Measurements from ENCODE around the gene SLCO2B1. TPM values are rescaled to one million over a fixed set of nuclear protein-coding genes. Genes with fewer than 3 reads are reported as not detected.

The SLCO2B1 gene
- total and polyA plus RNA-seq, 2 experiments from 2014 or later, result not detected

GRCh38 chr11:75200051-75200450, 49.1 kb downstream of the SLCO2B1 start (continued):
- TF ChIP-seq, protein P1, sequence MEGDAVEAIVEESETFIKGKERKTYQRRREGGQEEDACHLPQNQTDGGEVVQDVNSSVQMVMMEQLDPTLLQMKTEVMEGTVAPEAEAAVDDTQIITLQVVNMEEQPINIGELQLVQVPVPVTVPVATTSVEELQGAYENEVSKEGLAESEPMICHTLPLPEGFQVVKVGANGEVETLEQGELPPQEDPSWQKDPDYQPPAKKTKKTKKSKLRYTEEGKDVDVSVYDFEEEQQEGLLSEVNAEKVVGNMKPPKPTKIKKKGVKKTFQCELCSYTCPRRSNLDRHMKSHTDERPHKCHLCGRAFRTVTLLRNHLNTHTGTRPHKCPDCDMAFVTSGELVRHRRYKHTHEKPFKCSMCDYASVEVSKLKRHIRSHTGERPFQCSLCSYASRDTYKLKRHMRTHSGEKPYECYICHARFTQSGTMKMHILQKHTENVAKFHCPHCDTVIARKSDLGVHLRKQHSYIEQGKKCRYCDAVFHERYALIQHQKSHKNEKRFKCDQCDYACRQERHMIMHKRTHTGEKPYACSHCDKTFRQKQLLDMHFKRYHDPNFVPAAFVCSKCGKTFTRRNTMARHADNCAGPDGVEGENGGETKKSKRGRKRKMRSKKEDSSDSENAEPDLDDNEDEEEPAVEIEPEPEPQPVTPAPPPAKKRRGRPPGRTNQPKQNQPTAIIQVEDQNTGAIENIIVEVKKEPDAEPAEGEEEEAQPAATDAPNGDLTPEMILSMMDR (conservative IDR thresholded peaks at IDR 0.05; ENCODE audit: low read depth in 2 of 2), result no peak
- no peak for TF ChIP-seq JUNB (IDR thresholded peaks at IDR 0.05; ENCODE audit: unreplicated experiment)
- no peak for TF ChIP-seq ZNF331 (CRISPR knock-in tag; IDR thresholded peaks at IDR 0.05; ENCODE audit: low read depth)
- no peak for TF ChIP-seq STAT1 (IDR thresholded peaks at IDR 0.05; ENCODE audit: unreplicated experiment)

DNA sequence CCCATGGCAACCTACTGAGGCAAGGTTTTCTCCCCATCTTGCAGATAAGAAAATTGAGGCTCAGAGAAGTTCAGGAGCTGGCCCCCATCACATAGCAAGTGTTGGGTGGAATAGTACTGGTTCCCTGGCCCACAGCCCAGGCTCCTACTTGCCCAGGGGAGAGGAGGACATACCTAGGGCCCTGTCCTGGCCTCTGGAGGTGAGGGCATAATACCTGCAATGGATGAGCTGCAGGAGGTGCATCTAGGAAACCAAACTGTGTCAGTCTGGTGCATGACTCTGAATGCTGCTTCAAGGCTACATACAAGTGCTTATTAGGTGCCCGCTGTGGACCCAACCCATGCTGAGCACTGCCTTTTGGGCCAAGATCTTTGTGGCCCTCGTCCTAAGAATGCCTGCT, 49.6 kb downstream of the SLCO2B1 start:
- H2AFZ ChIP-seq, result no peak overlapping the region
- H3K27ac Mint-ChIP-seq, result no peak overlapping the region
- ATAC-seq, result no peak
- DNase-seq (ENCODE audit: low spot score), result no peak
- H3K36me3 ChIP-seq (ENCODE audit: insufficient read depth), result no peaks in the 10 kb centered on the region
- peaks cover 12% of the 10 kb centered on the region for H3K4me1 Mint-ChIP-seq
- no peaks in the 10 kb centered on the region for H3K9me3 Mint-ChIP-seq
- peaks cover 7% of the 10 kb centered on the region for H3K4me1 ChIP-seq (ENCODE audit: insufficient read depth)
- H3F3A ChIP-seq (replicated peaks; ENCODE audit: low read depth), result no peaks in the 10 kb centered on the region
- no peaks in the 10 kb centered on the region for H3K79me2 ChIP-seq (replicated peaks; ENCODE audit: insufficient read depth)
- no peak overlapping the region for H3K27ac ChIP-seq (ENCODE audit: low read depth)
- H3K9me2 ChIP-seq (ENCODE audit: insufficient read depth), result no peaks in the 10 kb centered on the region
- H3K27me3 ChIP-seq (ENCODE audit: insufficient read depth), result no peaks in the 10 kb centered on the region
- H4K20me1 ChIP-seq (replicated peaks; ENCODE audit: insufficient read depth), result no peaks in the 10 kb centered on the region
- H3K4me2 ChIP-seq, result no peak overlapping the region
- peaks cover 15% of the 10 kb centered on the region for H3K27me3 Mint-ChIP-seq (ENCODE audit: insufficient read depth, low read depth, poor library complexity)
- no peaks in the 10 kb centered on the region for H3K36me3 Mint-ChIP-seq (ENCODE audit: low read depth)
- H3K4me3 Mint-ChIP-seq, result no peak overlapping the region
- no peak overlapping the region for H3K4me3 ChIP-seq
- TF ChIP-seq, protein P2, sequence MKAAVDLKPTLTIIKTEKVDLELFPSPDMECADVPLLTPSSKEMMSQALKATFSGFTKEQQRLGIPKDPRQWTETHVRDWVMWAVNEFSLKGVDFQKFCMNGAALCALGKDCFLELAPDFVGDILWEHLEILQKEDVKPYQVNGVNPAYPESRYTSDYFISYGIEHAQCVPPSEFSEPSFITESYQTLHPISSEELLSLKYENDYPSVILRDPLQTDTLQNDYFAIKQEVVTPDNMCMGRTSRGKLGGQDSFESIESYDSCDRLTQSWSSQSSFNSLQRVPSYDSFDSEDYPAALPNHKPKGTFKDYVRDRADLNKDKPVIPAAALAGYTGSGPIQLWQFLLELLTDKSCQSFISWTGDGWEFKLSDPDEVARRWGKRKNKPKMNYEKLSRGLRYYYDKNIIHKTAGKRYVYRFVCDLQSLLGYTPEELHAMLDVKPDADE (IDR thresholded peaks at IDR 0.05), result no peak
- no peak for TF ChIP-seq ZNF331 (CRISPR knock-in tag; IDR thresholded peaks at IDR 0.05; ENCODE audit: low read depth)
- TF ChIP-seq, protein P1 (conservative IDR thresholded peaks at IDR 0.05; ENCODE audit: low read depth in 2 of 2), result no peak
- TF ChIP-seq ZNF114 (CRISPR knock-in tag; IDR thresholded peaks at IDR 0.05), result no peak
- no peak for TF ChIP-seq EZH2phosphoT487 (IDR thresholded peaks at IDR 0.05; ENCODE audit: unreplicated experiment)
- no peak for TF ChIP-seq NANOG (IDR thresholded peaks at IDR 0.05; ENCODE audit: borderline replicate concordance)
- no peak for TF ChIP-seq STAT1 (IDR thresholded peaks at IDR 0.05; ENCODE audit: unreplicated experiment)
- no peak for TF ChIP-seq ZNF462 (CRISPR knock-in tag; IDR thresholded peaks at IDR 0.05)
- TF ChIP-seq, protein P3, sequence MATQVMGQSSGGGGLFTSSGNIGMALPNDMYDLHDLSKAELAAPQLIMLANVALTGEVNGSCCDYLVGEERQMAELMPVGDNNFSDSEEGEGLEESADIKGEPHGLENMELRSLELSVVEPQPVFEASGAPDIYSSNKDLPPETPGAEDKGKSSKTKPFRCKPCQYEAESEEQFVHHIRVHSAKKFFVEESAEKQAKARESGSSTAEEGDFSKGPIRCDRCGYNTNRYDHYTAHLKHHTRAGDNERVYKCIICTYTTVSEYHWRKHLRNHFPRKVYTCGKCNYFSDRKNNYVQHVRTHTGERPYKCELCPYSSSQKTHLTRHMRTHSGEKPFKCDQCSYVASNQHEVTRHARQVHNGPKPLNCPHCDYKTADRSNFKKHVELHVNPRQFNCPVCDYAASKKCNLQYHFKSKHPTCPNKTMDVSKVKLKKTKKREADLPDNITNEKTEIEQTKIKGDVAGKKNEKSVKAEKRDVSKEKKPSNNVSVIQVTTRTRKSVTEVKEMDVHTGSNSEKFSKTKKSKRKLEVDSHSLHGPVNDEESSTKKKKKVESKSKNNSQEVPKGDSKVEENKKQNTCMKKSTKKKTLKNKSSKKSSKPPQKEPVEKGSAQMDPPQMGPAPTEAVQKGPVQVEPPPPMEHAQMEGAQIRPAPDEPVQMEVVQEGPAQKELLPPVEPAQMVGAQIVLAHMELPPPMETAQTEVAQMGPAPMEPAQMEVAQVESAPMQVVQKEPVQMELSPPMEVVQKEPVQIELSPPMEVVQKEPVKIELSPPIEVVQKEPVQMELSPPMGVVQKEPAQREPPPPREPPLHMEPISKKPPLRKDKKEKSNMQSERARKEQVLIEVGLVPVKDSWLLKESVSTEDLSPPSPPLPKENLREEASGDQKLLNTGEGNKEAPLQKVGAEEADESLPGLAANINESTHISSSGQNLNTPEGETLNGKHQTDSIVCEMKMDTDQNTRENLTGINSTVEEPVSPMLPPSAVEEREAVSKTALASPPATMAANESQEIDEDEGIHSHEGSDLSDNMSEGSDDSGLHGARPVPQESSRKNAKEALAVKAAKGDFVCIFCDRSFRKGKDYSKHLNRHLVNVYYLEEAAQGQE (IDR thresholded peaks at IDR 0.05; ENCODE audit: unreplicated experiment), result no peak
